Panc1 (cell line): ENCODE data around the gene ZNF334.

ENCODE experiments used
- CTCF ChIP-seq: fragments of 450-650 bp; IDR thresholded peaks from 2 replicates; pipeline ENCODE4 v1.5.1; 2017; ENCODE audit warnings: mild to moderate bottlenecking
- POLR2AphosphoS5 ChIP-seq: IDR thresholded peaks from 2 replicates; pipeline ENCODE4 v1.6.1; 2012; ENCODE audit warnings: mild to moderate bottlenecking, low read depth, low read length, moderate library complexity
- TCF7L2 ChIP-seq: IDR thresholded peaks from 2 replicates; pipeline ENCODE4 v1.6.1; 2011; ENCODE audit warnings: mild to moderate bottlenecking, low read depth, low read length, inconsistent platforms

- no peak for TF ChIP-seq CTCF
- TF ChIP-seq POLR2AphosphoS5 = no peak
- TF ChIP-seq TCF7L2 = no peak
These were observed 9.7 kb upstream of the ZNF334 start for GRCh38 chr20:46523108-46523507.
